Measurements from ENCODE around the gene ITGB8. TPM values are rescaled to one million over a fixed set of nuclear protein-coding genes. Genes with fewer than 3 reads are reported as not detected.

The ITGB8 gene
- total RNA-seq = not detected

GRCh38 chr7:20330239-20330927 is at the start of gene ITGB8:
TSS of gene ITGB8 (plus strand) at chr7:20330900. CDS start at chr7:20331807, 907 bp downstream.

Other genes with a start within 250 kb of the ITGB8 start
- gene MACC1, start 113.5 kb upstream of the ITGB8 start, total RNA-seq = not detected

Data from activated naive CD4-positive, alpha-beta T cell treated with anti-CD3 and anti-CD28 coated beads, Interleukin-2, amount 10 ng/mL, durations not matched to agents 5 hours and 36 hours (primary cell).